Activated T-cell treated with anti-CD3 and anti-CD28 coated beads, Interleukin-2, amount 50 U/mL, for 72 hours (primary cell): ENCODE measurements around the gene PRXL2C. TPM values are rescaled to one million over a fixed set of nuclear protein-coding genes. Genes with fewer than 3 reads are reported as not detected.
"Not testable (repeated sequence)": the region's sequence is repeated elsewhere in the genome, so short reads cannot be mapped to it uniquely, and the experiment has no call there.

ENCODE experiments used
- ATAC-seq, 2 donors: fragments of 150-1000 bp; cut with Tn5 transposase; replicated peaks in 1 of 2; 2 replicates each; pipeline ENCODE4 v1.10.0; 2021; ENCODE audit warnings: moderate library complexity in 2 of 2, mild to moderate bottlenecking in 1 of 2
- DNase-seq, 2 donors: peaks; one replicate each; pipeline ENCODE4 v3.0.0; 2021 to 2022; ENCODE audit warnings: mixed read lengths in 1 of 2
- H3K27ac Mint-ChIP-seq: one replicate; pipeline ENCODE4 v1.8.0; 2022; ENCODE audit warnings: mild to moderate bottlenecking, moderate library complexity, mixed read lengths
- H3K27me3 Mint-ChIP-seq: one replicate; pipeline ENCODE4 v1.8.0; 2022; ENCODE audit warnings: low read depth, mixed read lengths
- H3K36me3 Mint-ChIP-seq, 2 donors: one replicate each; pipeline ENCODE4 v1.8.0; 2022; ENCODE audit warnings: mixed read lengths in 2 of 2, mild to moderate bottlenecking in 1 of 2; ENCODE audit not compliant: insufficient read depth in 2 of 2
- H3K4me1 Mint-ChIP-seq: one replicate; pipeline ENCODE4 v1.8.0; 2022; ENCODE audit warnings: low read depth, mixed read lengths
- H3K4me3 Mint-ChIP-seq, 2 donors: one replicate each; pipeline ENCODE4 v1.8.0; 2022; ENCODE audit warnings: mild to moderate bottlenecking in 2 of 2, mixed read lengths in 2 of 2, moderate library complexity in 2 of 2
- H3K9me3 Mint-ChIP-seq, 2 donors: one replicate each; pipeline ENCODE4 v1.8.0; 2022; ENCODE audit warnings: mixed read lengths in 2 of 2
- total RNA-seq, 2 donors: library from RNA; stranded (reverse); gene quantifications; one replicate each; pipeline ENCODE4 v1.2.3, GENCODE V29; 2022

Gene PRXL2C
- total RNA-seq, 2 donors from 2014 or later, result 11.6 to 17.1 TPM

DNA sequence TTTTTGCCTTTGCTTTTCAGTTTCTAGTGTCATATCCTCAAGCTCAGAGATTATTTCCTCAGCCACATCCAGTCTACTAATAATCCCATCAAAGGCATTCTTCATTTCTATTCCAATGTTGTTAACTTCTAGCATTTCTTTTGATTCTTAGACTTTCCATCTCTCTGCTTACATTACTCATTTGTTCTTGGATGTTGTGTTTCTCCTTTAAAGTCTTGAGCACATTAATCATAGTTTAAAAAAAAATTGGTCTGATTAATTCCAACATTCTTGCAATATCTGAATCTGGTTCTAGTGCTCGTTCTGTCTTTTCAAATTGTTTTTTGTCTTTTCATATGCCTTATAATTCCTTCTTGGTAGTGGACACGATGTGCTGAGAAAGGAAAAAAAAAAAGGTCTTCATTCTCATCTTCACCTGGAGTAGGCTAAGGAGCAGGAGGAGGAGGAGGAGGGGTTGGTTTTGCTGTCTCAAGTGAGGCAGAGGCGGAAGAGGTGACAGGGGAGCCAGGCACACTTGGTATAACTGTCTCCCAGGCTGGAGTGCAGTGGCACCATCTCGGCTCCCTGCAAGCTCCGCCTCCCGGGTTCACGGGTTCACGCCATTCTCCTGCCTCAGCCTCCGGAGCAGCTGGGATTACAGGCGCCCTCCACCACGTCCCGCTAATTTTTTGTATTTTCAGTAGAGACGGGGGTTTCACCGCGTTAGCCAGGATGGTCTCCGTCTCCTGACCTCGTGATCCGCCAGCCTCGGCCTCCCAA, 16.3 kb downstream of the PRXL2C start:
- no peaks in the 10 kb centered on the region for H3K9me3 Mint-ChIP-seq
- H3K27me3 Mint-ChIP-seq, result peaks cover 2% of the 10 kb centered on the region
- H3K4me3 Mint-ChIP-seq, result no peak overlapping the region
- no peak for DNase-seq
- ATAC-seq, result no peak
- H3K27ac Mint-ChIP-seq, result no peak overlapping the region
- H3K4me1 Mint-ChIP-seq, result no peaks in the 10 kb centered on the region
- no peaks in the 10 kb centered on the region for H3K36me3 Mint-ChIP-seq

DNA sequence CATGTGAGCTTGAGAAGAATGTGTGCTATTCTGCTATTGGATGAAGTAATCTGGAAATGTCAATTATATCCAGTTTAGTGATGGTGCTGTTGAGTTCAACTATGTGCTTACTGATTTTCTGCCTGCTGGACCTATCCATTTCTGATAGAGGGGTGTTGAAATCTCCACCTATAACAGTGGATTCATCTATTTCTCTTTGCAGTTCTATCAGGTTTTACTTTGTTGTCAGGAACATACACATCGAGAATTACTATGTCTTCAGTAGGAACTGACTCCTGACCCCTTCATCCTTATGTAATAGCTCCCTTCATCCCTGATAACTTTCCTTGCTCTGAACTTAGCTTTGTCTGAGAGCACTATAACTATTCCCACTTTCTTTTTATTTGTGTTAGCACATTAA, 18.7 kb downstream of the PRXL2C start:
- Mint-ChIP-seq H3K4me3 (no peak overlapping the region), H3K27me3 (peaks cover 12% of the 10 kb centered on the region), H3K9me3 (no peaks in the 10 kb centered on the region), H3K4me1 (no peaks in the 10 kb centered on the region), H3K27ac (peak overlapping the region; percentile 12), H3K36me3 (no peaks in the 10 kb centered on the region)
- DNase-seq (no peak), ATAC-seq (no peak)

DNA sequence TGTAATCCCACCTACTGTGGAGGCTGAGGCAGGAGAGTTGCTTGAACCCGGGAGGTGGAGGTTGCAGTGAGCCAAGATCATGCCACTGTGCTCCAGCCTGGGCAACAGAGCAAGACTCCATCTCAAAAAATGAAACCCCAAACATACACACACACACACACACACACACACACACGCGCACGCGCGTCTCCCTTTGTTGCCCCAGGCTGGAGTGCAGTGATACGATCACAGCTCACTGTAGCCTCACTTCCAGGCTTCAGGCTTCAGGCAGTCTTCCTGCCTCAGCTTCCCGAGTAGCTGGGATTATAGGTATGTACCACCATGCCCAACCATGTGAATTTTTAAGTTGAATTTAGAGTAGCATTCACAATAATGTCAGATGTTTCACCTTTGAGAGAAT, 21.5 kb downstream of the PRXL2C start:
- not testable (repeated sequence) for H3K27ac Mint-ChIP-seq, H3K9me3 Mint-ChIP-seq, H3K4me1 Mint-ChIP-seq, ATAC-seq, H3K36me3 Mint-ChIP-seq, H3K4me3 Mint-ChIP-seq, DNase-seq
- peaks cover 20% of the 10 kb centered on the region for H3K27me3 Mint-ChIP-seq

DNA sequence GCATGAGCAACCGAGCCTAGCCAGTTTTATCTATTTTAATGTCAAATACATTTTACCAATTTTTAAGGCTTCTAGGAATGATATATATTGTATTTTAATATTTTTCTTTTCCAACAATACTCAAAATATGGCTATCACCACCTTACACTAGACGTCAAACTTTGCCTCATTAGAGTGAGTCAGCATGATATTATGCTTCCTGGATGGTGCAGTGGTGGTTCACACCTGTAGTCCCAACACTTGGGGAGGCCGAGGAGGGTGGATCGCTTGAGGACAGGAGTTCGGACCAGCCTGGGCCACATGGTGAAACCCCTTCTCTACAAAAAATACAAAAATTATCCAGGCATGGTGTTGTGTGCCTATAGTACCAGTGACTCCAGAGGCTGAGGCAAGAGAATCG, 28.2 kb downstream of the PRXL2C start:
- peaks cover 9% of the 10 kb centered on the region for H3K4me1 Mint-ChIP-seq
- ATAC-seq (no peak), DNase-seq (no peak)
- peak overlapping the region in 1 of 2 donors; percentile 3 for H3K4me3 Mint-ChIP-seq
- no peak overlapping the region for H3K27ac Mint-ChIP-seq
- H3K36me3 Mint-ChIP-seq, result no peaks in the 10 kb centered on the region
- H3K27me3 Mint-ChIP-seq, result peaks cover 14% of the 10 kb centered on the region
- no peaks in the 10 kb centered on the region for H3K9me3 Mint-ChIP-seq

DNA sequence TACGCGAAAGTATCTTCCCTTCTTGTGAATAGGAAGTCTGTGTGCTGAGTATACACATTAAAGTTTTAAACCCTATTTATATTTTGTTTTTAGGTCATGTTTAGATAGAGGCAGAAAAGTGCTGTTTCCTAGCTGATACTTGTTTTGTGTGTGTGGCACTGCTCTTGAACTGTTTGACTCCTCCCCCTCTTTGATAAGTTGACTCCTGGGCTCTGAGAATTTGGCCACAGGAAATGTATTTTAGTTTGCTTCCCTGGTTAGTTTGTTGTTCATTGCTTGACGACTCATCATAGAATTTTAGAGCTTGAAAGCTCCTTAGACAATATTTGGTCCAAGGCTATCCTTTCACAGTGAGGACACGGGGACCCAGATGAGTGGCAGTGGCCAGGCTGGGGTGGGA, 33.5 kb downstream of the PRXL2C start:
- DNase-seq (no peak), ATAC-seq (no peak)
- Mint-ChIP-seq H3K36me3 (peaks cover 0 to 2% of the 10 kb centered on the region in 2 donors), H3K27ac (no peak overlapping the region), H3K4me1 (peaks cover 11% of the 10 kb centered on the region), H3K4me3 (no peak overlapping the region), H3K27me3 (peaks cover 34% of the 10 kb centered on the region), H3K9me3 (no peaks in the 10 kb centered on the region)

DNA sequence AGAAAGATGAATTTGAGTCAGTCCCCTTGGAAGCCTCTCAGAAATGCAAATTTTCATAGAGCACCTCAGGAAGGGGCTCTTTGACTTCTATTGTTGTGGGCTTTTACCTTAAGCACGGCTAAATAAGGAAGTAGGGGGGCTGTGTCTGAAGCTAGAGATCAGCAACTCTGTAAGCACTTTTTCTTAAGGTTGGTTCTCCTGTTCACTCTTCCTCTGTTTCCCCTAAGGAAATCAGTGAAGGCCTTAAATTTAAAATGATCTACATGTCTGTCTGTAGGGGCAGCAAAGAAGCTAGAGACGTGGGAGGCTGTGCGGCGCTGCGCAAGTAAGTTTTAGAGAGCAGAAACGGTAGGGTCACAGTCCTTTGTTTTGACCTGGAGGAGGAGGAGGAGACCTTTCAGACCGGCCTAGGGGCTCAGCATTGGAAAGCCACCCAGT, 34.3 kb downstream of the PRXL2C start:
- DNase-seq, result no peak
- Mint-ChIP-seq H3K27ac (no peak overlapping the region), H3K9me3 (no peaks in the 10 kb centered on the region), H3K36me3 (peaks cover 0 to 2% of the 10 kb centered on the region in 2 donors), H3K27me3 (peaks cover 41% of the 10 kb centered on the region), H3K4me1 (peaks cover 11% of the 10 kb centered on the region), H3K4me3 (peak overlapping the region in 1 of 2 donors; percentile 79)
- ATAC-seq, result no peak

DNA sequence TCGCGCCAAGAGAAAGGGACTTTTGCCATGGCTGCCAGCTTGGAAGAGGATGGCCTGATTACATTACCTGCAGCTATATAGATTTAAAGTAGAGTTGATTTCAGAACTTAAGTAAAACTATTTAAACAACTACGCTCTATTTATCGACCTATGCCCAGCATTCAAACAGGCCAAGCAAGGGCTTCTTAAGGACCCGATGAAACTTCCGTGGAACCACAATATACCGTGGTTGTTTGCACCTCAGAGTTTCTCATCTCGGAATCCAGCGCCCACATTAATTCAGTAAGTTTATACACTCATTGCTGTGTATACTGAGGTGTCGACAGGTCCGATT, 35.0 kb downstream of the PRXL2C start:
- H3K27me3 Mint-ChIP-seq, result peaks cover 42% of the 10 kb centered on the region
- ATAC-seq (no peak), DNase-seq (no peak)
- H3K27ac Mint-ChIP-seq, result no peak overlapping the region
- H3K4me3 Mint-ChIP-seq, result peak overlapping the region; percentile 68 to 79
- peaks cover 0 to 2% of the 10 kb centered on the region in 2 donors for H3K36me3 Mint-ChIP-seq
- H3K4me1 Mint-ChIP-seq, result peaks cover 11% of the 10 kb centered on the region
- no peaks in the 10 kb centered on the region for H3K9me3 Mint-ChIP-seq

DNA sequence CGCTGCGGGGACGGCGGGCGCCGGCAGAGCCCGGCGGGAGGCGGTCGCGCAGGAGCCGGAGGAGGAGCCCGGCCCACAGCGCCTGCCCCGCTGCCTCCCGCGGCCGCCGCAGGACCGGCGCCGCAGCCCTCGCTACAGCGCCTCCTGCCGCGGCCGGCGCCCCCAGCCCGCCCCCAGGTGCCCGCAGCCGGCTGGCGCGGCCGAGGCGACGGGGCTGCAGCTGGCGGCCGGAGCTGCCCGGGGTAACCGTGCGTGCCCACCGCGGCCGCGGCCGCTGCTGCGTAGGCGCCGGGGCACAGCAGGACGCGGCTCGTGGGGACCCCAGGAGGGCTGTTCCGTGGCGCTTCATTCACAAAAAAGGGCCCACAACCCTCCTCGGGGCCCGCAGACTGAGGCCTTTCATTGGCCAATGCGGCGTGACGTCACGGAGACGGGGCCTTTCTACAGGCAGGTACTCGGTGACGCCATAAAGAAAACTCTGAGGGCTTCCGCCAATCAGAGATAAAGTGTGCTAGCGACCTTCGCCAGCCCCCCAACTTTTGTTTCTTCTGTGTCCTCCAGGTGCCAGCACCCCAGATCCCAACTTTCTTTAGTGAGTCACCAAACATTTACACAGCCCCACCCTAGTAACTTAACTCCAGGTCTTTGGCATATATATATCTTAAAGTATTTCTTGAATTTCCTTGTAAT, 35.5 kb downstream of the PRXL2C start, which contains the start of gene CDC14B:
Gene CDC14B (minus strand): TSS at position 353 of the 690 bp plus-strand sequence. CDS start 465 bp downstream, outside the sequence.
- peak; percentile 79 to 84 for DNase-seq
- Mint-ChIP-seq H3K36me3 (peaks cover 0 to 2% of the 10 kb centered on the region in 2 donors), H3K9me3 (no peaks in the 10 kb centered on the region), H3K27me3 (peaks cover 42% of the 10 kb centered on the region), H3K4me1 (peaks cover 11% of the 10 kb centered on the region), H3K4me3 (peak within 1 kb of the TSS; percentile 73 to 79), H3K27ac (peak within 1 kb of the TSS; percentile 31)
- peak; percentile 85 to 88 for ATAC-seq

DNA sequence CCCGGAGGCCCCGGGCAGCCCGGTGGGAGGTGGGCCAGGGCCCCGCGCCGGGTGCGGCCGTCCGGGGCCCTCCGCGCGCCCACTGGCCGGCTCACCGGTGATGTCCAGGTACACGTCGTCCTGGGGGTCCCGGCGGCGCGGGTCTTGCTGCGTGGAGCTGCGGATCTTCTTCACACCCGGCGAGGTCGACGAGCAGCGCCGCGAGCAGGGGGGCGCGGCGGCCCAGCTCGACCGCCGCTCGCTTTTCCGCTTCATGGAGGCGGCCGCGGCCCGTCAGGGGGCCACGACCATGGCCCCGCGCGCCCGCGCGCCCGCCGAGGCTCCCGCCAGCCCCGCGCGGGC, 36.0 kb downstream of the PRXL2C start:
- Mint-ChIP-seq H3K27ac (no peak overlapping the region), H3K4me1 (peaks cover 11% of the 10 kb centered on the region), H3K9me3 (no peaks in the 10 kb centered on the region), H3K36me3 (peaks cover 0 to 2% of the 10 kb centered on the region in 2 donors), H3K27me3 (peaks cover 48% of the 10 kb centered on the region), H3K4me3 (no peak overlapping the region)
- DNase-seq, result no peak
- peak; percentile 9 to 28 for ATAC-seq

DNA sequence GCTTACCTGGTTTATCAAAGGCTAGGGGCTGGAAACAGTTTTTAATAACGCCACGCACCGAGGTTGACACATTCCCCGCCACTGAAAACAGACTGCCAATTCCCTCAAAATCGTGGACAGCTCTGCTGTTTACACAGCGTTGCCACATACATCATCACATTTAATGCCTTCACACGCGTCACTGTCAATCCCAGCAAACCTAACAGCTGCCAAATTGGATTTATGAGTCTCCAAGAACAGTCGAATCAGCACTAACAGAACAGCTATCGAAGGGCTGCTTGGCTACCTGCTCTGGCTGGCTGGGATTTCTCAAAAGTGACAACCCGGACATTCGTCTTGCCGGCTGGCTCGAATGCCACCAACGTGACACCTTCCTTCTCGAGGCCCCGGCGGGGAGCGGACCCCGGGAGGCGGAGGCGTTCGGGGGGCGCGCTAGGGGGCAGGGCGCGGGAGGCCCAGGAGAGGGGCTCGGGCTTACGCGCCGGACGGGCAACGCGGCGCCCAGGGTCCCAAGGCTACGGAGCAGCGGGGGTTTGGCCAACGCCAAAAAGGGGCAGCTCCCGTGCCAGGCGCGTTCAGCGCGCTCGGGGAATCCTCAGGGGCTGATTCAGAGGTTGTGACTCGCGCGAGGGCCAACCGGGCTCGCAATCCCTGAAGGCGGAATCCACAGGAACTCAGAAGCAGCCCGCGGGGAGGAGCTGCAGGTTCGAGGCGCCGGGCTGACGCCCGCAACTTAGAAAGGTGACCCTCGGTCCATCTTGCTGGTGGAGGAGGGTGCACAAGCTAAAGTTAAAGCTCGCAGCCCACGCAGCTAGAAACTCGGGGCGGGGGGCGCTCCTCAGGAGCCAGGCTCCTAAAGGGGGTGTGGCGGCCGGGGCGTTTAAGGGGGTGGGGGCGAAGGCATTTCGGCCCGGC, 36.7 kb downstream of the PRXL2C start:
- Mint-ChIP-seq H3K27ac (no peak overlapping the region), H3K4me3 (peak overlapping the region; percentile 21 to 73), H3K27me3 (peaks cover 54% of the 10 kb centered on the region), H3K4me1 (peaks cover 11% of the 10 kb centered on the region), H3K9me3 (no peaks in the 10 kb centered on the region), H3K36me3 (peaks cover 0 to 2% of the 10 kb centered on the region in 2 donors)
- DNase-seq, result peak; percentile 21 to 40
- ATAC-seq, result peak; percentile 19 to 21

DNA sequence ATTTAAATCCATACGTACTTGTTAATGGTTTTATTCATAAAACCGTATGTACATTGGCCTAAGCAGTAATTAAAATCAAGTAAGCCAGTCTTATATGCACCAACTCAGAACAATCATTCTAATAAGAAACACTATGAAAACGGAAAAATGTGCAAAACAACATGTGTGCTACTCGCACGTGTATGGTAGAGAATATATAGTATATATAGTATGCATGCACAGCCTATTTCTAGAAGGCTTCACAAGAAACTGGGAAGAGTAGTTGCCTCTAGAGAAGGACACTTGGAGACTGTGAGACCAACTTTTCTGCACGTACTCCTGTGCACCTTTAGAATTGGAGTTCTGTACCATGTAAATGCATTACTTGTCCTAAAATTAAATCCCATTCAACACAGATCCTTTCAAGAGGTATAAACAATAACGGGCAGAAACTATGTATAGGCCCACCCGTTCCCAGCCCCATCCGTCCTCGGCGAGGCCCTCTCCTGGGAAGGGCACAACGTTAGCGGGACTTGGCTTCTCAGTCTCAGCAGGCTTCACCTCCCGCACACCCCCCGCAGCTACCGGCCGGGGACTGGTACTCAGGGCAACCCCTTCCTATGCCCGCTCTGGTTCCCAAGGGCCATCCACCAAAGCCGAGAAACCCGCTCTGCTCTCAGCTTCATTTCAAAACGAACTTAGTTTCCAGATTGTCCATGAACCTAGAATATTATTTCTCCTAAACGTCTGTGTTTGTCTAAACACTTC, 37.5 kb downstream of the PRXL2C start:
- peak overlapping the region; percentile 49 to 73 for H3K4me3 Mint-ChIP-seq
- peaks cover 11% of the 10 kb centered on the region for H3K4me1 Mint-ChIP-seq
- peaks cover 63% of the 10 kb centered on the region for H3K27me3 Mint-ChIP-seq
- H3K36me3 Mint-ChIP-seq, result peaks cover 0 to 2% of the 10 kb centered on the region in 2 donors
- ATAC-seq, result no peak
- H3K27ac Mint-ChIP-seq, result peak overlapping the region; percentile 28
- DNase-seq, result no peak
- no peaks in the 10 kb centered on the region for H3K9me3 Mint-ChIP-seq

DNA sequence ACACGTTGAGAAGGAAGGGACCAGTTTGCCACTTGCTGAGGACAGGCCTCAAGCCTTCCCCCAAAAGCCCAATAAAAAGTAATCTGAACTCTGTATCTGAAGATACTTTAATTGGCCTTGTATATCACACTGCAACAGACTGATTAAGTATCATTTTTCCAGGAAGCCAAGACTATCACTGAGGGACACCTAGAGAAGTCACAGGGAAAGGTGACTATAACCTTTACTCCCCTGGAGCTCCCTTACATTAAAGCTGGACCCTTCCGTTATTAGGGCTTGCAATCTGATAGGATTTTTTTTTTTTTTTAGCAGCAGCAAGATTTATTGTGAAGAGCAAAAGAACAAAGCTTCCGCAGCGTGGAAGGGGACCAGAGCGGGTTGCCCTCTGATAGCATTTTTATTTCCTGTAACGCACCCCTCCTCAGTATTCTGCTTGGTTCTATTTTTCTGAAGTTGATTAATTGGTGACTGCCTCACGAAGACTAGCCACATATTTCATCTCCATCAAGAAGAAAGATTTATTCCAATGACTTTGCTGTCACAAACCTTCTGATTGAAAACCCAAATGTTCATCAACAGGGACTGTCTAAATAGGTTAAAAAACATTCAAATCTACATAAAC, 38.2 kb downstream of the PRXL2C start:
- peaks cover 0 to 2% of the 10 kb centered on the region in 2 donors for H3K36me3 Mint-ChIP-seq
- peak overlapping the region in 1 of 2 donors; percentile 49 for H3K4me3 Mint-ChIP-seq

More for the DNA sequence above, 38.2 kb downstream of the PRXL2C start:
- Mint-ChIP-seq H3K9me3 (no peaks in the 10 kb centered on the region), H3K27me3 (peaks cover 69% of the 10 kb centered on the region), H3K27ac (no peak overlapping the region), H3K4me1 (peaks cover 11% of the 10 kb centered on the region)
- ATAC-seq, result no peak
- DNase-seq, result no peak
